Measurements from ENCODE around the gene DNAJC13. TPM values are rescaled to one million over a fixed set of nuclear protein-coding genes. Genes with fewer than 3 reads are reported as not detected.

Gene DNAJC13
- total RNA-seq, 1 experiment from 2014 or later: 18.1 TPM

- H2BK12ac ChIP-seq (ENCODE audit: insufficient read length, low read depth, low read length): no peak overlapping the region
- H3K9me3 Mint-ChIP-seq: no peaks in the 10 kb centered on the region
- no peaks in the 10 kb centered on the region for H4K20me1 ChIP-seq (ENCODE audit: control insufficient read depth, insufficient read depth, insufficient read length)
- H3K79me2 ChIP-seq (ENCODE audit: insufficient read depth, low read length): no peaks in the 10 kb centered on the region
- H3K27me3 Mint-ChIP-seq (ENCODE audit: low read depth): no peaks in the 10 kb centered on the region
- H3K4me3 Mint-ChIP-seq: no peak overlapping the region
- peaks cover 3 to 36% (median 31%) of the 10 kb centered on the region in 3 experiments; a peak in 6 of 7 replicates for H3K36me3 Mint-ChIP-seq (ENCODE audit: insufficient read depth in 1 of 3, low read depth in 3 of 3)
- no peak overlapping the region for H3K9ac ChIP-seq (ENCODE audit: extremely low read depth, insufficient read length, low read length)
- TF ChIP-seq, protein P1, sequence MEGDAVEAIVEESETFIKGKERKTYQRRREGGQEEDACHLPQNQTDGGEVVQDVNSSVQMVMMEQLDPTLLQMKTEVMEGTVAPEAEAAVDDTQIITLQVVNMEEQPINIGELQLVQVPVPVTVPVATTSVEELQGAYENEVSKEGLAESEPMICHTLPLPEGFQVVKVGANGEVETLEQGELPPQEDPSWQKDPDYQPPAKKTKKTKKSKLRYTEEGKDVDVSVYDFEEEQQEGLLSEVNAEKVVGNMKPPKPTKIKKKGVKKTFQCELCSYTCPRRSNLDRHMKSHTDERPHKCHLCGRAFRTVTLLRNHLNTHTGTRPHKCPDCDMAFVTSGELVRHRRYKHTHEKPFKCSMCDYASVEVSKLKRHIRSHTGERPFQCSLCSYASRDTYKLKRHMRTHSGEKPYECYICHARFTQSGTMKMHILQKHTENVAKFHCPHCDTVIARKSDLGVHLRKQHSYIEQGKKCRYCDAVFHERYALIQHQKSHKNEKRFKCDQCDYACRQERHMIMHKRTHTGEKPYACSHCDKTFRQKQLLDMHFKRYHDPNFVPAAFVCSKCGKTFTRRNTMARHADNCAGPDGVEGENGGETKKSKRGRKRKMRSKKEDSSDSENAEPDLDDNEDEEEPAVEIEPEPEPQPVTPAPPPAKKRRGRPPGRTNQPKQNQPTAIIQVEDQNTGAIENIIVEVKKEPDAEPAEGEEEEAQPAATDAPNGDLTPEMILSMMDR (conservative IDR thresholded peaks at IDR 0.05): peak; percentile 80
- H3K56ac ChIP-seq (ENCODE audit: insufficient read length, low read depth, low read length): no peak overlapping the region
- no peak overlapping the region for H3T11ph ChIP-seq (ENCODE audit: low read length)
- H2BK5ac ChIP-seq (ENCODE audit: insufficient read length, low read length): no peak overlapping the region
- no peak overlapping the region for H3K27ac ChIP-seq (ENCODE audit: insufficient read length, low read depth, low read length)
- no peak overlapping the region for H4K5ac ChIP-seq (ENCODE audit: insufficient read length, low read depth, low read length)
- H3K23me2 ChIP-seq (ENCODE audit: insufficient read length, low read depth, low read length, poor library complexity, severe bottlenecking): no peaks in the 10 kb centered on the region
- H2BK120ac ChIP-seq (ENCODE audit: low read depth, low read length, poor library complexity, severe bottlenecking): no peak overlapping the region
- H3K79me1 ChIP-seq (ENCODE audit: insufficient read depth, low read depth, low read length, poor library complexity, severe bottlenecking): no peaks in the 10 kb centered on the region
- H3K4me1 Mint-ChIP-seq: peaks cover 5 to 8% of the 10 kb centered on the region in 2 experiments
- no peak overlapping the region for H3K4ac ChIP-seq (ENCODE audit: low read depth, low read length)
- DNase-seq: peak; percentile 67
- no CpG with 5 or more reads among the region's 7 CpGs for WGBS (ENCODE audit: extremely low coverage, insufficient read length, low lambda C conversion rate)
- no peak overlapping the region for H2AK5ac ChIP-seq (ENCODE audit: insufficient read length, low read length)
- no peak overlapping the region for H2BK15ac ChIP-seq (ENCODE audit: low read depth, low read length)
- H2AFZ ChIP-seq (ENCODE audit: low read length): no peak overlapping the region
- H3K14ac ChIP-seq (ENCODE audit: insufficient read depth, low read length): no peak overlapping the region
- peak overlapping the region in 1 of 3 experiments; percentile 95; a peak in 3 of 7 replicates for H3K27ac Mint-ChIP-seq
- H3K4me1 ChIP-seq (ENCODE audit: insufficient read depth, low read length): no peaks in the 10 kb centered on the region
- H3K9me3 ChIP-seq (ENCODE audit: control insufficient read depth, low read depth, low read length): no peaks in the 10 kb centered on the region
- no peak overlapping the region for H4K8ac ChIP-seq (replicated peaks; ENCODE audit: insufficient read length, low read depth, low read length)
- no peak overlapping the region for H4K91ac ChIP-seq (ENCODE audit: insufficient read length, low read depth, low read length)
- no peak overlapping the region for H2BK20ac ChIP-seq (ENCODE audit: low read depth, low read length, poor library complexity, severe bottlenecking)
- no peak overlapping the region for H3K18ac ChIP-seq (ENCODE audit: insufficient read length, low read depth, low read length)
- H3K27me3 ChIP-seq (ENCODE audit: insufficient read depth, low read length): no peaks in the 10 kb centered on the region
- H3K23ac ChIP-seq (ENCODE audit: insufficient read length, low read depth, low read length): no peak overlapping the region
- no peak overlapping the region for H3K4me2 ChIP-seq (ENCODE audit: insufficient read depth, insufficient read length, low read length)
Measured at GRCh38 chr3:132535575-132536441, 118.5 kb downstream of the DNAJC13 start.
